ENCODE data around the gene UBASH3A.

DNA sequence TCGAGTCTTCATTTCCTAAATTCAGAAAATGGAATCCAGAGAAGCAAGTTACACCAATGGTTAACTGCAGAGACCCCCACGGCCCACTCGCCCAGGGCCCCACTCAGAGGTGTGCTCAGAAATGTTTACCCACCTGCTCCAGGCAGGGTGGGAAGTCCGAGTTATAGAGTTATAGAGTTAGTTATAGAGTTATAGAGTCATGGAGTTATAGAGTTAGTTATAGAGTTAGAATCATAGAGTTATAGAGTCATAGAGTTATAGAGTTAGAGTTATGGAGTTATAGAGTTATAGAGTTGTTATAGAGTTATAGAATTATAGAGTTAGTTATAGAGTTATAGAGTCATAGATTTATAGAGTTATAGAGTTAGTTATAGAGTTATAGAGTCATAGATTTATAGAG, 31.7 kb downstream of the UBASH3A start:
- TF ChIP-seq, protein P1, sequence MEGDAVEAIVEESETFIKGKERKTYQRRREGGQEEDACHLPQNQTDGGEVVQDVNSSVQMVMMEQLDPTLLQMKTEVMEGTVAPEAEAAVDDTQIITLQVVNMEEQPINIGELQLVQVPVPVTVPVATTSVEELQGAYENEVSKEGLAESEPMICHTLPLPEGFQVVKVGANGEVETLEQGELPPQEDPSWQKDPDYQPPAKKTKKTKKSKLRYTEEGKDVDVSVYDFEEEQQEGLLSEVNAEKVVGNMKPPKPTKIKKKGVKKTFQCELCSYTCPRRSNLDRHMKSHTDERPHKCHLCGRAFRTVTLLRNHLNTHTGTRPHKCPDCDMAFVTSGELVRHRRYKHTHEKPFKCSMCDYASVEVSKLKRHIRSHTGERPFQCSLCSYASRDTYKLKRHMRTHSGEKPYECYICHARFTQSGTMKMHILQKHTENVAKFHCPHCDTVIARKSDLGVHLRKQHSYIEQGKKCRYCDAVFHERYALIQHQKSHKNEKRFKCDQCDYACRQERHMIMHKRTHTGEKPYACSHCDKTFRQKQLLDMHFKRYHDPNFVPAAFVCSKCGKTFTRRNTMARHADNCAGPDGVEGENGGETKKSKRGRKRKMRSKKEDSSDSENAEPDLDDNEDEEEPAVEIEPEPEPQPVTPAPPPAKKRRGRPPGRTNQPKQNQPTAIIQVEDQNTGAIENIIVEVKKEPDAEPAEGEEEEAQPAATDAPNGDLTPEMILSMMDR (IDR thresholded peaks at IDR 0.05 in 4 of 5, conservative IDR thresholded peaks at IDR 0.05 in 1 of 5) = no peak
- TF ChIP-seq POLR2A (IDR thresholded peaks at IDR 0.05) = no peak

All from gastrocnemius medialis (tissue), 4 donors.